Pancreas (tissue), 10 donors: ENCODE measurements around the gene TMEM183A. TPM values are rescaled to one million over a fixed set of nuclear protein-coding genes. Genes with fewer than 3 reads are reported as not detected.
"Not testable (repeated sequence)": the region's sequence is repeated elsewhere in the genome, so short reads cannot be mapped to it uniquely, and the experiment has no call there.

Experiments used
- ATAC-seq, 4 donors: fragments of 200-7000 bp; cut with Tn5 transposase; one replicate each; pipeline versions ENCODE4 v1.8.0 to v1.9.1; 2020; ENCODE audit warnings: mild to moderate bottlenecking in 4 of 4, moderate library complexity in 4 of 4
- DNase-seq, 6 donors: peaks; one replicate each; pipeline ENCODE4 v3.0.0-alpha.2; 2020
- FAIRE-seq: peaks from 2 replicates; lab custom pipeline; 2012; peaks lifted over from hg19 to GRCh38; lab: Jason Lieb, UNC
- H3K27ac ChIP-seq, 4 donors: fragments of 200-600 bp; sonication (generic); 1 replicate in 3 of 4; 2 replicates in 1 of 4; pipeline versions ENCODE4 v1.5.0 to v1.8.0; 2020
- H3K27me3 ChIP-seq, 4 donors: fragments of 200-600 bp; one replicate each; pipeline ENCODE4 v1.8.0; 2021
- H3K36me3 ChIP-seq, 3 donors: fragments of 200-600 bp; sonication (generic) in 1 of 3; one replicate each; pipeline versions ENCODE4 v1.5.0 to v1.8.0; 2020 to 2021
- H3K4me1 ChIP-seq, 3 donors: fragments of 200-600 bp; one replicate each; pipeline ENCODE4 v1.8.0; 2021
- H3K4me3 ChIP-seq, 4 donors: fragments of 200-600 bp; sonication (generic) in 2 of 4; one replicate each; pipeline versions ENCODE4 v1.5.0 to v1.8.0; 2020 to 2021
- H3K9me3 ChIP-seq, 4 donors: fragments of 200-600 bp; one replicate each; pipeline ENCODE4 v1.8.0; 2021
- WGBS, 2 donors: extraction: QIAGEN DNeasy Blood & Tissue Kit; methylation state at CpG; one replicate each; pipeline ENCODE4 v1.1.7; 2013; 5-methylcytosine and 5-hydroxymethylcytosine counted together
- intact Hi-C, 3 donors: fragments of 100-400 bp; cut with DNase I; formaldehyde crosslinking; loops; one replicate each; pipeline versions ENCODE4 v1.11.1 to v1.14.2; 2022
- polyA plus RNA-seq, 2 donors: library from polyadenylated mRNA; stranded (reverse); fragments of 200-250 nt; gene quantifications; one replicate each; pipeline ENCODE4 v1.2.3, GENCODE V29; 2013
- total RNA-seq, 6 donors: library from RNA; stranded (reverse); fragmentation: NEBNext Ultra II Directional in 4 of 6; extraction: Animal tissue kit (Norgen Biotek cat#: 25700) in 4 of 6; gene quantifications; one replicate each; pipeline versions ENCODE4 v1.2.1 to v1.2.4, GENCODE V29; 2021 to 2023
- TF ChIP-seq, protein P1 (sequence below), 4 donors: fragments of 200-600 bp; sonication (generic) in 3 of 4; IDR thresholded peaks; one replicate each; pipeline versions ENCODE4 v1.5.0 to v1.8.0; 2021; ENCODE audit warnings: antibody characterized with exemption in 4 of 4
- donor health status: healthy with polysubstance abuse.
- donor health status: DM: no; HTN: no; CAD: no; lungs with moderate emphysema.
- donor health status: DM: no; HTN: no; CAD: no.
- donor health status: control.
- donor health status: control.
- donor health status: Bipolar disorder and iron deficiency.
- donor health status: DM: yes; HTN: yes; CAD: no.
- donor health status: DM: no; HTN: no; CAD: no.
- donor health status: DM: no; HTN: no; CAD: no.
- donor health status: DM: yes; HTN: yes; CAD: no.

Gene TMEM183A
- total and polyA plus RNA-seq, 8 donors = 16.6 to 38.7 (median 30.6) TPM

DNA sequence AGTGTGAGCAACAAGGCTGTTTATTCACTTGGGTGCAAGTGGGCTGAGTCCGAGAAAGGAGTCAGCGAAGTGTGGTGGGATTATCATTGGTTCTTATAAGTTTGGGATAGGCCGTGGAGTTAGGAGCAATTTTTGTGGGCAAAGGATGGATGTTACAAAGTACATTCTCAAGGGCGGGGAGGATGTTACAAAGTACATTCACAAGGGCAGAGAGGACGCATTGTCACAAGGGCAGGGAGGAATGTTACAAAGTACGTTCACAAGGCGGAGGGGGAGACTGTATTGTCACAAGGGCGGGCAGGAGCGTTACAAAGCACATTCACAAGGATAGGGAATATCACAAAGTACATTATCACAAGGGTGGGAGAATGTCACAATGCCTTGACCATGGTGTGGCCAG lies 5.2 kb upstream of the TMEM183A start:
- Histone ChIP-seq H3K36me3 (no peaks in the 10 kb centered on the region), H3K4me1 (no peaks in the 10 kb centered on the region), H3K27ac (no peak overlapping the region), H3K9me3 (no peaks in the 10 kb centered on the region), H3K27me3 (no peaks in the 10 kb centered on the region), H3K4me3 (no peak overlapping the region)
- DNase-seq (no peak), ATAC-seq (no peak), FAIRE-seq (no peak)
- WGBS, 2 donors = 73 to 79% methylated on average over 9 of the region's 9 CpGs
- intact Hi-C loops = no loop called here
- TF ChIP-seq, protein P1, sequence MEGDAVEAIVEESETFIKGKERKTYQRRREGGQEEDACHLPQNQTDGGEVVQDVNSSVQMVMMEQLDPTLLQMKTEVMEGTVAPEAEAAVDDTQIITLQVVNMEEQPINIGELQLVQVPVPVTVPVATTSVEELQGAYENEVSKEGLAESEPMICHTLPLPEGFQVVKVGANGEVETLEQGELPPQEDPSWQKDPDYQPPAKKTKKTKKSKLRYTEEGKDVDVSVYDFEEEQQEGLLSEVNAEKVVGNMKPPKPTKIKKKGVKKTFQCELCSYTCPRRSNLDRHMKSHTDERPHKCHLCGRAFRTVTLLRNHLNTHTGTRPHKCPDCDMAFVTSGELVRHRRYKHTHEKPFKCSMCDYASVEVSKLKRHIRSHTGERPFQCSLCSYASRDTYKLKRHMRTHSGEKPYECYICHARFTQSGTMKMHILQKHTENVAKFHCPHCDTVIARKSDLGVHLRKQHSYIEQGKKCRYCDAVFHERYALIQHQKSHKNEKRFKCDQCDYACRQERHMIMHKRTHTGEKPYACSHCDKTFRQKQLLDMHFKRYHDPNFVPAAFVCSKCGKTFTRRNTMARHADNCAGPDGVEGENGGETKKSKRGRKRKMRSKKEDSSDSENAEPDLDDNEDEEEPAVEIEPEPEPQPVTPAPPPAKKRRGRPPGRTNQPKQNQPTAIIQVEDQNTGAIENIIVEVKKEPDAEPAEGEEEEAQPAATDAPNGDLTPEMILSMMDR (IDR thresholded peaks at IDR 0.05) = no peak

DNA sequence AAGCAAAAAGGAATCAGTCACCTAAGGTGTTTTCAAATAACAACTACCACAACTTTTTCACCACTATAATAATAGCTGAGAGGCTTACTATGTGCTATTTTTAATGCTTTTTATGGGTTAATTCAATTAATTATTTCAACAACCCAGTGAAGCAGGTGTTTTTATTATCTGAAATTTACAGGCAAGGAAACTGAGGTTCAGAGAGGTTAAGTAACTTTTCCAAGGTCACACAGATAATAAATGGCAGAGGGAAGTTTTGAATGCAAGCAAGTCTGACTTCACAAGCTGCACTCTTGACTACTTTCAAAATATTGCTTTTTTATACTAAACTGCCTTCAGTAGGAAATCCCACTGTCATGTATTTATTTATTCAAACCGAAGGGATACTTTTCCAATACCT lies 4.2 kb upstream of the TMEM183A start:
- intact Hi-C loops = no loop called here
- 71 to 74% methylated on average over 1 of the region's 1 CpG for WGBS, 2 donors

DNA sequence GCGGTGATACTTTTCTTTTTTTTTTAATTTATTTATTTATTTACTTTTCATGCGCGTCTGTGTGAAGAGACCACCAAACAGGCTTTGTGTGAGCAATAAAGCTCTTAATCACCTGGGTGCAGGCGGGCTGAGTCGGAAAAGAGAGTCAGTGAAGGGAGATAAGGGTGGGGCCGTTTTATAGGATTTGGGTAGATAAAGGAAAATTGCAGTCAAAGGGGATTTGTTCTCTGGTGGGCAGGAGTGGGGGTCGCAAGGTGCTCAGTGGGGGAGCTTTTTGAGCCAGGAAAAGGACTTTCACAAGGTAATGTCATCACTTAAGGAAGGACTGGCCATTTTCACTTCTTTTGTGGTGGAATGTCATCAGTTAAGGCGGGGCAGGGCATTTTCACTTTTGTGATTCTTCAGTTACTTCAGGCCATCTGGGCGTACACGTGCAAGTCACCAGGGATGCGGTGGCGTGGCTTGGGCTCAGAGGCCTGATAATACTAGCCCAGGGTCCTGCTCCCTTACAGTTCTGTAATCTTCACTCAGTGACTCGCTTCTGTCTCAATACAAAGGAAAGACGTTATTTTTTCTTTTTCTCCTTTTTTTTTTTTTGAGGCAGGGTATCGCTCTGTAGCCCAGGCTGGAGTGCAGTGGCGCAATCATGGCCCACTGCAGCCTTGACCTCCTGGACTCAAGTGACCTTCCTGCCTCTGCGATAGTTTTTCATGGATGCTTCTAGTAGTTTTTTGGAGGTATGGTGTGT lies 1.6 kb upstream of the TMEM183A start:
- WGBS, 2 donors = 77 to 81% methylated on average over 17 of the region's 17 CpGs
- intact Hi-C loops = not testable (repeated sequence)

More for the DNA sequence above, 4.2 kb upstream of the TMEM183A start:
- H3K27ac ChIP-seq = no peak overlapping the region
- no peaks in the 10 kb centered on the region for H3K9me3 ChIP-seq
- FAIRE-seq = no peak
- no peak overlapping the region for H3K4me3 ChIP-seq
- H3K36me3 ChIP-seq = no peaks in the 10 kb centered on the region
- ATAC-seq = no peak
- TF ChIP-seq, protein P1 (IDR thresholded peaks at IDR 0.05) = no peak
- H3K4me1 ChIP-seq = no peaks in the 10 kb centered on the region
- no peaks in the 10 kb centered on the region for H3K27me3 ChIP-seq
- DNase-seq = no peak

DNA sequence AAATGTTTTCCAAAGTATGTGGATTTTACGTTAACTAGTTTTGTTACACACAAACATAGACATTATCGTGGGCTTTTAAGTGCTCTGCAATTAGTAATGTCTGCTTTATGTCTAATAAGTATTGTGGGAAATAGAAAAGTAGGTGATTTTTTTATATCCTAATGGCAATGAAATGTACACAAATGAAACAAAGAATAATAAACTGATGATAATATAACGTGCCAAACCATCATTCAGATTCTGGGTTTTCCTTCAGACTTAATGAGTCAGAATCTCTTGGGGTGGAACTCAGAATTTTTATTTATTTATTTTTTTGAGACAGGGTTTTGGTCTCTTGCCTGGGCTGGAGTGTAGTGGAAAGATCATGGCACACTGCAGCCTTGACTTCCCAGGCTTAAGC lies 2.0 kb downstream of the TMEM183A start:
- Histone ChIP-seq H3K27me3 (no peaks in the 10 kb centered on the region), H3K27ac (no peak overlapping the region), H3K4me1 (peaks cover 0 to 16% (median 13%) of the 10 kb centered on the region in 3 donors), H3K9me3 (no peaks in the 10 kb centered on the region), H3K4me3 (peak overlapping the region in 1 of 4 donors; percentile 13), H3K36me3 (peaks cover 0 to 35% (median 0%) of the 10 kb centered on the region in 3 donors)
- intact Hi-C loops = no loop called here
- TF ChIP-seq, protein P1 (IDR thresholded peaks at IDR 0.05) = no peak
- ATAC-seq (no peak), DNase-seq (no peak), FAIRE-seq (no peak)
- WGBS, 2 donors = 84 to 88% methylated on average over 3 of the region's 3 CpGs

More for the DNA sequence above, 1.6 kb upstream of the TMEM183A start:
- FAIRE-seq, DNase-seq, H3K36me3 ChIP-seq, H3K4me3 ChIP-seq, H3K27me3 ChIP-seq, H3K9me3 ChIP-seq, H3K27ac ChIP-seq, ATAC-seq: not testable (repeated sequence)
- peaks cover 0 to 16% (median 13%) of the 10 kb centered on the region in 3 donors for H3K4me1 ChIP-seq

DNA sequence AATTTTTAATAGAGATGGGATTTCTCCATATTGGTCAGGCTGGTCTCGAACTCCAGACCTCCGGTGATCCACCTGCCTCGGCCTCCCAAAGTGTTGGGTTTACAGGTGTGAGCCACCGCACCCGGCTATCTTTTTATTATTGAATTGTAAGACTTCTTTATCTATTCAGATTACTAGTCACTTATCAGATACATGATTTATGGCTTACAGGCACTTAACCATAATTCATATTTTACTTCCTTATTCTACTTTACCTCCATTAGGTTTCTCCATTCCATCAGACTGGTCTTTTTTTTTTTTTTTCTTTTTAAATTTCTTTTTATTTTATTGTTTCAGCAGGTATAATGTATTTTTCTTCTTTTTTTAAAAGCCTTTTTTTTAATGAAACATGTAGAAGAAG lies 4.4 kb downstream of the TMEM183A start:
- H3K36me3 ChIP-seq = peaks cover 0 to 52% (median 19%) of the 10 kb centered on the region in 3 donors
- no peaks in the 10 kb centered on the region for H3K9me3 ChIP-seq
- no peak overlapping the region for H3K27ac ChIP-seq
- no peaks in the 10 kb centered on the region for H3K27me3 ChIP-seq
- TF ChIP-seq, protein P1 (IDR thresholded peaks at IDR 0.05) = no peak
- ATAC-seq (no peak), FAIRE-seq (no peak), DNase-seq (no peak)
- H3K4me3 ChIP-seq = no peak overlapping the region
- intact Hi-C loops = no loop called here
- 92 to 94% methylated on average over 5 of the region's 5 CpGs for WGBS, 2 donors
- peaks cover 0 to 16% (median 13%) of the 10 kb centered on the region in 3 donors for H3K4me1 ChIP-seq
